ENCODE measurements around the gene PARP1.

The PARP1 gene

GRCh38 chr1:226329237-226329636 is 78.7 kb downstream of the PARP1 start:
- DNase-seq (ENCODE audit: extremely low read depth, low read depth), result no peak
- TF ChIP-seq CTCF (IDR thresholded peaks at IDR 0.05; ENCODE audit: low read depth, low read length, missing control alignments), result no peak
- H3K4me3 ChIP-seq (replicated peaks; ENCODE audit: low read depth, low read length), result no peak overlapping the region

- DNase-seq (ENCODE audit: extremely low read depth, low read depth), result no peak
- H3K4me3 ChIP-seq (replicated peaks; ENCODE audit: low read depth, low read length), result no peak overlapping the region
- TF ChIP-seq CTCF (IDR thresholded peaks at IDR 0.05; ENCODE audit: low read depth, low read length, missing control alignments), result no peak
Measured at GRCh38 chr1:226327761-226328162, 80.1 kb downstream of the PARP1 start.

GRCh38 chr1:226325178-226325577 is 82.7 kb downstream of the PARP1 start:
- no peak overlapping the region for H3K4me3 ChIP-seq (replicated peaks; ENCODE audit: low read depth, low read length)
- TF ChIP-seq CTCF (IDR thresholded peaks at IDR 0.05; ENCODE audit: low read depth, low read length, missing control alignments), result no peak
- DNase-seq (ENCODE audit: extremely low read depth, low read depth), result no peak

- no peak overlapping the region for H3K4me3 ChIP-seq (replicated peaks; ENCODE audit: low read depth, low read length)
- DNase-seq (ENCODE audit: extremely low read depth, low read depth), result no peak
- no peak for TF ChIP-seq CTCF (IDR thresholded peaks at IDR 0.05; ENCODE audit: low read depth, low read length, missing control alignments)
Measured at GRCh38 chr1:226324479-226324878, 83.4 kb downstream of the PARP1 start.

GRCh38 chr1:226322986-226323385 is 84.9 kb downstream of the PARP1 start:
- no peak for TF ChIP-seq CTCF (IDR thresholded peaks at IDR 0.05; ENCODE audit: low read depth, low read length, missing control alignments)
- DNase-seq (ENCODE audit: extremely low read depth, low read depth), result no peak
- no peak overlapping the region for H3K4me3 ChIP-seq (replicated peaks; ENCODE audit: low read depth, low read length)

GRCh38 chr1:226320930-226321329 is 87.0 kb downstream of the PARP1 start:
- H3K4me3 ChIP-seq (replicated peaks; ENCODE audit: low read depth, low read length), result no peak overlapping the region
- TF ChIP-seq CTCF (IDR thresholded peaks at IDR 0.05; ENCODE audit: low read depth, low read length, missing control alignments), result no peak
- no peak for DNase-seq (ENCODE audit: extremely low read depth, low read depth)

GRCh38 chr1:226318471-226318870 is 89.4 kb downstream of the PARP1 start:
- no peak for TF ChIP-seq CTCF (IDR thresholded peaks at IDR 0.05; ENCODE audit: low read depth, low read length, missing control alignments)
- no peak overlapping the region for H3K4me3 ChIP-seq (replicated peaks; ENCODE audit: low read depth, low read length)
- no peak for DNase-seq (ENCODE audit: extremely low read depth, low read depth)
